Measurements from ENCODE around the gene COLEC12. TPM values are rescaled to one million over a fixed set of nuclear protein-coding genes. Genes with fewer than 3 reads are reported as not detected.

COLEC12 gene
- total and polyA plus RNA-seq, 2 experiments from 2014 or later: 23.2 to 28.3 TPM

GRCh38 chr18:363301-364085 lies 137.0 kb downstream of the COLEC12 start:
- WGBS (ENCODE audit: low lambda C conversion rate, missing lambda C conversion rate): 49% methylated on average over 11 of the region's 11 CpGs
- H2AFZ ChIP-seq: peak overlapping the region; percentile 41
- no peak overlapping the region for H3K4me3 ChIP-seq
- no peaks in the 10 kb centered on the region for H3K27me3 ChIP-seq
- no peaks in the 10 kb centered on the region for H4K20me1 ChIP-seq (ENCODE audit: insufficient read depth, poor library complexity, severe bottlenecking)
- TF ChIP-seq CTCF (IDR thresholded peaks at IDR 0.05; ENCODE audit: poor library complexity): no peak
- TF ChIP-seq EZH2phosphoT487 (IDR thresholded peaks at IDR 0.05; ENCODE audit: low read depth, severe bottlenecking, unreplicated experiment): no peak
- no peak for TF ChIP-seq EZH2 (IDR thresholded peaks at IDR 0.05; ENCODE audit: borderline replicate concordance)
- no peaks in the 10 kb centered on the region for H3K9me2 ChIP-seq (replicated peaks; ENCODE audit: insufficient read depth)
- peak overlapping the region; percentile 90 for H3K27ac ChIP-seq
- no peak for DNase-seq (ENCODE audit: low spot score)
- no peaks in the 10 kb centered on the region for H3K36me3 ChIP-seq (replicated peaks; ENCODE audit: insufficient read depth, low read depth)
- peaks cover 36% of the 10 kb centered on the region for H3K4me1 ChIP-seq (ENCODE audit: insufficient read depth)
- no peaks in the 10 kb centered on the region for H3K9me3 ChIP-seq (ENCODE audit: low read depth)
- peak overlapping the region; percentile 13 for H3K4me2 ChIP-seq
- H3K79me2 ChIP-seq: no peaks in the 10 kb centered on the region

- Histone ChIP-seq H3K27ac (peak overlapping the region; percentile 90), H3K4me2 (peak overlapping the region; percentile 62)
- WGBS (ENCODE audit: low lambda C conversion rate, missing lambda C conversion rate): 47% methylated on average over 12 of the region's 12 CpGs
Measured at GRCh38 chr18:362311-363290, 137.9 kb downstream of the COLEC12 start.

GRCh38 chr18:361941-362310 lies 138.6 kb downstream of the COLEC12 start:
- peak; percentile 65 for DNase-seq (ENCODE audit: low spot score)
- no peaks in the 10 kb centered on the region for H4K20me1 ChIP-seq (ENCODE audit: insufficient read depth, poor library complexity, severe bottlenecking)
- no peaks in the 10 kb centered on the region for H3K9me3 ChIP-seq (ENCODE audit: low read depth)
- H3K27ac ChIP-seq: peak overlapping the region; percentile 90
- H3K27me3 ChIP-seq: no peaks in the 10 kb centered on the region
- peak overlapping the region; percentile 62 for H3K4me2 ChIP-seq
- no peak overlapping the region for H3K4me3 ChIP-seq
- H3K4me1 ChIP-seq (ENCODE audit: insufficient read depth): peaks cover 36% of the 10 kb centered on the region
- peak overlapping the region; percentile 41 for H2AFZ ChIP-seq
- 11% methylated on average over 7 of the region's 7 CpGs for WGBS (ENCODE audit: low lambda C conversion rate, missing lambda C conversion rate)
- TF ChIP-seq EZH2 (IDR thresholded peaks at IDR 0.05; ENCODE audit: borderline replicate concordance) (no peak), EZH2phosphoT487 (IDR thresholded peaks at IDR 0.05; ENCODE audit: low read depth, severe bottlenecking, unreplicated experiment) (no peak), CTCF (IDR thresholded peaks at IDR 0.05; ENCODE audit: poor library complexity) (no peak)
- no peaks in the 10 kb centered on the region for H3K9me2 ChIP-seq (replicated peaks; ENCODE audit: insufficient read depth)
- H3K36me3 ChIP-seq (replicated peaks; ENCODE audit: insufficient read depth, low read depth): no peaks in the 10 kb centered on the region
- no peaks in the 10 kb centered on the region for H3K79me2 ChIP-seq

More at GRCh38 chr18:362311-363290, 137.9 kb downstream of the COLEC12 start:
- no peaks in the 10 kb centered on the region for H4K20me1 ChIP-seq (ENCODE audit: insufficient read depth, poor library complexity, severe bottlenecking)
- peak overlapping the region; percentile 41 for H2AFZ ChIP-seq
- H3K4me3 ChIP-seq: no peak overlapping the region
- H3K27me3 ChIP-seq: no peaks in the 10 kb centered on the region
- H3K36me3 ChIP-seq (replicated peaks; ENCODE audit: insufficient read depth, low read depth): no peaks in the 10 kb centered on the region
- H3K9me3 ChIP-seq (ENCODE audit: low read depth): no peaks in the 10 kb centered on the region
- peaks cover 36% of the 10 kb centered on the region for H3K4me1 ChIP-seq (ENCODE audit: insufficient read depth)
- peak; percentile 46 for DNase-seq (ENCODE audit: low spot score)
- no peak for TF ChIP-seq EZH2phosphoT487 (IDR thresholded peaks at IDR 0.05; ENCODE audit: low read depth, severe bottlenecking, unreplicated experiment)
- TF ChIP-seq EZH2 (IDR thresholded peaks at IDR 0.05; ENCODE audit: borderline replicate concordance): no peak
- TF ChIP-seq CTCF (IDR thresholded peaks at IDR 0.05; ENCODE audit: poor library complexity): no peak
- H3K79me2 ChIP-seq: no peaks in the 10 kb centered on the region
- no peaks in the 10 kb centered on the region for H3K9me2 ChIP-seq (replicated peaks; ENCODE audit: insufficient read depth)
